Kidney (tissue), 14 donors: Measurements from ENCODE around the gene TMEM30B. TPM values are rescaled to one million over a fixed set of nuclear protein-coding genes. Genes with fewer than 3 reads are reported as not detected.

Source experiments
- DNase-seq, 5 donors: peaks; one replicate each; pipeline ENCODE4 v3.0.0-alpha.2; 2013 to 2020
- FAIRE-seq: peaks from 2 replicates; lab custom pipeline; 2012; peaks lifted over from hg19 to GRCh38; lab: Jason Lieb, UNC
- H3K27ac ChIP-seq, 2 donors: one replicate each; pipeline ENCODE4 v1.7.0; 2013; ENCODE audit warnings: low read depth in 2 of 2, low read length in 2 of 2, inconsistent platforms in 1 of 2
- H3K27me3 ChIP-seq: one replicate; pipeline ENCODE4 v1.7.1; 2013; ENCODE audit warnings: low read length, inconsistent platforms; ENCODE audit not compliant: control insufficient read depth, insufficient read depth
- H3K36me3 ChIP-seq, 3 donors: one replicate each; pipeline versions ENCODE4 v1.7.0 to v1.7.1; 2013; ENCODE audit warnings: low read length in 3 of 3, control low read depth in 1 of 3, inconsistent platforms in 1 of 3; ENCODE audit not compliant: insufficient read depth in 3 of 3, control insufficient read depth in 2 of 3
- H3K4me1 ChIP-seq, 3 donors: one replicate each; pipeline versions ENCODE4 v1.7.0 to v1.7.1; 2013; ENCODE audit warnings: low read length in 3 of 3, inconsistent platforms in 1 of 3, low read depth in 1 of 3; ENCODE audit not compliant: control insufficient read depth in 2 of 3, insufficient read depth in 2 of 3
- H3K4me3 ChIP-seq, 3 donors: one replicate each; pipeline versions ENCODE4 v1.7.0 to v1.8.1; 2013; ENCODE audit warnings: low read length in 3 of 3, control low read depth in 1 of 3, inconsistent platforms in 1 of 3
- H3K9ac ChIP-seq, 3 donors: one replicate each; pipeline versions ENCODE4 v1.7.0 to v1.7.1; 2013; ENCODE audit warnings: low read length in 3 of 3, control low read depth in 1 of 3, inconsistent platforms in 1 of 3
- H3K9me3 ChIP-seq, 3 donors: one replicate each; pipeline versions ENCODE4 v1.7.0 to v1.7.1; 2013; ENCODE audit warnings: low read length in 3 of 3, control low read depth in 1 of 3, inconsistent platforms in 1 of 3; ENCODE audit not compliant: control insufficient read depth in 2 of 3, insufficient read depth in 1 of 3
- CTCF ChIP-seq: IDR thresholded peaks from 3 replicates; pipeline ENCODE4 v1.5.1; 2012; ENCODE audit warnings: mild to moderate bottlenecking, moderate library complexity, borderline replicate concordance; ENCODE audit not compliant: insufficient read depth; ENCODE audit errors: extremely low read depth
- intact Hi-C: fragments of 100-400 bp; cut with DNase I; formaldehyde crosslinking; loops from one replicate; pipeline ENCODE4 v1.11.1; 2022
- polyA plus RNA-seq: library from polyadenylated mRNA; stranded (reverse); fragments of 350-450 nt; fragmentation: Illumina TruSeq; extraction: RNeasy Lipid Tissue Mini Kit (QIAGEN cat#74804); gene quantifications from one replicate; pipeline ENCODE4 v1.2.3, GENCODE V29; 2014; ENCODE audit warnings: low read depth, low replicate concordance; ENCODE audit not compliant: insufficient read depth
- total RNA-seq: library from RNA; stranded (reverse); fragmentation: NEBNext Ultra II Directional; extraction: Animal tissue kit (Norgen Biotek cat#: 25700); gene quantifications from one replicate; pipeline ENCODE4 v1.2.1, GENCODE V29; 2021
- donor health status: control.
- donor health status: control.
- donor health status: control.
- donor health status: control.
- donor health status: control.
- donor health status: DM: yes; HTN: yes; CAD: no.
- donor health status: Normal renal cell carcinoma (clear cell type).

The TMEM30B gene
- total and polyA plus RNA-seq, 2 donors from 2014 or later: 9.4 to 20.4 TPM

- H3K36me3 ChIP-seq: no peaks in the 10 kb centered on the region
- H3K27ac ChIP-seq: no peak overlapping the region
- H3K4me3 ChIP-seq: no peak overlapping the region
- no peaks in the 10 kb centered on the region for H3K9me3 ChIP-seq
- no peak overlapping the region for H3K9ac ChIP-seq
- intact Hi-C loops: no loop called here
- DNase-seq (no peak), FAIRE-seq (no peak)
- H3K4me1 ChIP-seq: no peaks in the 10 kb centered on the region
- peaks cover 7% of the 10 kb centered on the region for H3K27me3 ChIP-seq
- no peak for TF ChIP-seq CTCF
Observed at GRCh38 chr14:61281948-61282275, 774 bp upstream of the TMEM30B start.

GRCh38 chr14:61280526-61281185 is 482 bp downstream of the TMEM30B start:
- H3K27me3 ChIP-seq: peaks cover 7% of the 10 kb centered on the region
- intact Hi-C loops: no loop called here

GRCh38 chr14:61280092-61280525 is 1.0 kb downstream of the TMEM30B start:
- H3K4me1 ChIP-seq: no peaks in the 10 kb centered on the region
- H3K9ac ChIP-seq: peak overlapping the region in 2 of 3 donors; percentile 12 to 26

More at GRCh38 chr14:61280526-61281185, 482 bp downstream of the TMEM30B start:
- no peaks in the 10 kb centered on the region for H3K4me1 ChIP-seq
- DNase-seq (peak; percentile 79 to 90 (median 80)), FAIRE-seq (no peak)
- no peaks in the 10 kb centered on the region for H3K36me3 ChIP-seq
- no peaks in the 10 kb centered on the region for H3K9me3 ChIP-seq
- peak overlapping the region; percentile 30 to 63 (median 54) for H3K4me3 ChIP-seq
- TF ChIP-seq CTCF: peak; percentile 40
- H3K27ac ChIP-seq: peak overlapping the region; percentile 77 to 84
- peak overlapping the region in 2 of 3 donors; percentile 61 to 65 for H3K9ac ChIP-seq

More at GRCh38 chr14:61280092-61280525, 1.0 kb downstream of the TMEM30B start:
- intact Hi-C loops: no loop called here
- FAIRE-seq (no peak), DNase-seq (no peak)
- Histone ChIP-seq H3K9me3 (no peaks in the 10 kb centered on the region), H3K27ac (peak overlapping the region; percentile 77 to 84), H3K27me3 (peaks cover 7% of the 10 kb centered on the region), H3K36me3 (no peaks in the 10 kb centered on the region), H3K4me3 (peak overlapping the region; percentile 30 to 63 (median 54))
- no peak for TF ChIP-seq CTCF
